Measurements from ENCODE around the gene PRKAA1. TPM values are rescaled to one million over a fixed set of nuclear protein-coding genes. Genes with fewer than 3 reads are reported as not detected.
A peak's percentile ranks its signal among the peaks of the same experiment; 100 is the strongest.
"Not testable (repeated sequence)": the region's sequence is repeated elsewhere in the genome, so short reads cannot be mapped to it uniquely, and the experiment has no call there.

Gene PRKAA1
- total and polyA plus RNA-seq, 2 donors: 43.5 to 151 TPM

DNA sequence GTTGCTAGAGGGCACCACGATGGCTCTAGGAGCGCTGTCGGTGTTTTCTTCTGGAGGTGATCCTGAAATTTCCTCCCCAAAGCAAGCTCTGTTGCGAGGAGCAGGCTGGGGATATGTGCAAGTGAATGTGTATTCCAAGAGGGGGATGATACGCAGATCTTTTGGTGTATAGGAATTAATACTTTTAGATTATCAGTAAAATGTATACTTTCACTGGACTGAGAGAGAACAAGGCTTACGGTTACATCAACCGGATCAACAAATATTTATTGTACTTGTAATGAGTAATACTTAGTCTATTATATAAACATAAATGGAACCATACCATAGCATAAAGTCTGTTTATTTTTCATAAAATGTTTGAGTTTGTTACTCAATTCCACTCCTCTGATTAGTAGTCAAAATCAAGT lies 632 bp upstream of the PRKAA1 start:
- no peak for DNase-seq (ENCODE audit: extremely low spot score)
- no peaks in the 10 kb centered on the region for H3K36me3 ChIP-seq (ENCODE audit: insufficient read depth)
- peaks cover 2% of the 10 kb centered on the region for H3K4me1 ChIP-seq (ENCODE audit: insufficient read depth)
- 2% methylated on average over 7 of the region's 7 CpGs for WGBS
- no peak overlapping the region for H3K27ac ChIP-seq (ENCODE audit: low read depth)
- H3K4me3 ChIP-seq (ENCODE audit: low read depth, low read length): peak overlapping the region; percentile 94

DNA sequence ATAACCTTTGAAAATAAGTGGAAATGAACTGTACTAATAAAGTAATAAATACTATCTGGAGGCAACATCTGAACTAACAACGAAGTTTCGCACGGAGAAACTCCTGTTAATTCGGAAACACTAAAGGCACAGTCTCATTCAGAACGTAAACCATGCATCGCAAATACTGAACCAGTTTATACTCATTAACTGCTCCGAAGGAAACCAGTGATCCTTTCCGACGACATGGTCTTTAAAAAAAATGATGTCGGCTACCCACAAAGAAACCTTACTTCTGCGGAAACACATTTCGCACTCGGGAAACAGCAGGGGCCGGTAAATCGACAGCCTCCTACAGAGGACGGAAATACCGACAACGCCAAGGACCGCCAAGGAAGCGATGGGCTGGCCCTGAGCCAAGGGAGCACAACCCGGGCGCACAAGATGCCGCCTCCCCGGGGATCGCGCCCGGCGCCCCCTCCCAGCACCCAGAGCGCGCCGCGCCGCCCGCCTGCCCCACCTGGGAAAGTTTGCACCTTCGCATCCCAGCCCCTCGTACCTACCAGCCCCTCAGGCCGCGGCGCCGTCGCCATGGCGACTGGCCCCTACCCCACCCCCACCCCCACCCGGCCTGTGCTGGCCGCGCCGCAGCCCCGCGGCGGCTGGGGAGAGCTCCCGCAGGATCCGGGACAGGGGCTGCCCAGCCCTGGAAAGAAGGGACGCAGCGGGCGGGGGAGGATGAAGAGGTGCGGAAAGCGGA lies 732 bp downstream of the PRKAA1 start:
- DNase-seq (ENCODE audit: extremely low spot score): peak; percentile 18
- under 1% methylated on average over 56 of the region's 56 CpGs for WGBS
- H3K27ac ChIP-seq (ENCODE audit: low read depth): peak overlapping the region; percentile 89
- peaks cover 2% of the 10 kb centered on the region for H3K4me1 ChIP-seq (ENCODE audit: insufficient read depth)
- peak overlapping the region; percentile 94 for H3K4me3 ChIP-seq (ENCODE audit: low read depth, low read length)
- no peaks in the 10 kb centered on the region for H3K36me3 ChIP-seq (ENCODE audit: insufficient read depth)

DNA sequence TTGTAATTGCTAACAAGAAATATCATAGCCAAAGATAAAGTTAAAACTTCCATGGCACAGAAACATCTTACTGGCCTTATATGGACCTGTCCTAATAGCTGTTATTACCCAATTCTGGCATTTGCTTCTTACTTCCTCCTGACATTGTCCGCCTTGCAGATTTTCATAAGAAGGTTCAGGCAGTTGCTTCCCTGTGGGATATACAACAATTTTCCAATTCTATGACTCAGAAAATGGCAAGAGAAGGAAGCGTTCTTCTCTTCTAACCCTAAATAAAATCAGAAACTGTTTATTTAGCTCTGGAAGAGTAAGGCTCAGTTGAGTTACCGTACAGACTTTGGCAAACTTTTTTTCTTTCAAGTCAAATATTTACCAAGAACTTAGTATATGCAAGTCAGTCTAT lies 1.7 kb downstream of the PRKAA1 start:
- no peak for DNase-seq (ENCODE audit: extremely low spot score)
- H3K4me1 ChIP-seq (ENCODE audit: insufficient read depth): peaks cover 2% of the 10 kb centered on the region

DNA sequence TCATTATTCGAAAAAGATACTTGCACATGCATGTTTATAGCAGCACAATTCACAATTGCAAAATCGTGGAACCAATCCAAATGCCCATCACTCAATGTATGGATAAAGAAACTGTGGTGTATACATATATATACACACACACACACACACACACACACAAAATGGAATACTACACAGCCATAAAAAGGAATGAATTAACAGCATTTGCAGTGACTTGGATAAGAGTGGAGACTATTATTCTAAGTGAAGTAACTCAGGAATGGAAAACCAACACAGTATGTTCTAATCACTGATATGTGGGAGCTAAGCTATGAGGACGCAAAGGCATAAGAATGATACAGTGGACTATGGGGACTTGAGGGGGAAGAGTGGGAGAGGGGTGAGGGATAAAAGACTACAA lies 3.3 kb downstream of the PRKAA1 start:
- not testable (repeated sequence) for DNase-seq (ENCODE audit: extremely low spot score); H3K27ac ChIP-seq (ENCODE audit: low read depth); H3K4me3 ChIP-seq (ENCODE audit: low read depth, low read length); H3K4me1 ChIP-seq (ENCODE audit: insufficient read depth); H3K36me3 ChIP-seq (ENCODE audit: insufficient read depth)
- 92% methylated on average over 3 of the region's 3 CpGs for WGBS

More for the DNA sequence above, 1.7 kb downstream of the PRKAA1 start:
- 21% methylated on average over 3 of the region's 3 CpGs for WGBS
- Histone ChIP-seq H3K36me3 (ENCODE audit: insufficient read depth) (no peaks in the 10 kb centered on the region), H3K27ac (ENCODE audit: low read depth) (no peak overlapping the region), H3K4me3 (ENCODE audit: low read depth, low read length) (peak overlapping the region; percentile 94)

DNA sequence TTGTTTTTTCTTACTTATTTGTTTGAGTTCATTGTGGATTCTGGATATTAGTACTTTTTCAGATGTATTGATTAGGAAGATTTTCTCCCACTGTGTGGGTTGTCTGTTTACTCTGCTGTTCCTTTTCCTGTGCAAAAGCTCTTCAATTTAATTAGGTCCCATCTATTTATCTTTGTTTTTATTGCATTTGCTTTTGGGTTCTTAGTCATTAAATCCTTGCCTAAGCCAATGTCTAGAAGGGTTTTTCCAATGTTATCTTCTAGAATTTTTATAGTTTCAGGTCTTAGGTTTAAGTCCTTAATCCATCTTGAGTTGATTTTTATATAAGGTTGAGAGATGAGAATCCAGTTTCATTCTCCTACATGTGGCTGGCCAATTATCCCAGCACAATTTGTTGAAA lies 3.8 kb downstream of the PRKAA1 start:
- H3K4me1 ChIP-seq (ENCODE audit: insufficient read depth); DNase-seq (ENCODE audit: extremely low spot score); H3K36me3 ChIP-seq (ENCODE audit: insufficient read depth); H3K4me3 ChIP-seq (ENCODE audit: low read depth, low read length); H3K27ac ChIP-seq (ENCODE audit: low read depth): not testable (repeated sequence)

DNA sequence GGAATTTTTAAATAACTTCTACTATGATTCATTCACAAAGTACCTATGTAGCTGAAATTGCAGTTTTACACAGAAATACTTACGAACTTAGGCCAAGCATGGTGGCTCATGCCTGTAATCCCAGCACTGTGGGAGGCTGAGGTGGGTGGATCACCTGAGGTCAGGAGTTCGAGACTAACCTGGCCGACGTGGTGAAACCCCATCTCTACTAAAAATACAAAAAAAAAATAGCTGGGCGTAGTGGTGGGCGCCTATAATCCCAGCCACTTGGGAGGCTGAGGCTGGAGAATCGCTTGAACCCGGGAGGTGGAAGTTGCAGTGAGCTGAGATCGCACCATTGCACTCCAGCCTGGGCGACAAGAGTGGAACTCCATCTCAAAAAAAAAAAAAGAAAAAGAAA lies 5.5 kb downstream of the PRKAA1 start:
- H3K36me3 ChIP-seq (ENCODE audit: insufficient read depth); H3K4me1 ChIP-seq (ENCODE audit: insufficient read depth); H3K27ac ChIP-seq (ENCODE audit: low read depth); H3K4me3 ChIP-seq (ENCODE audit: low read depth, low read length); DNase-seq (ENCODE audit: extremely low spot score): not testable (repeated sequence)
- 95% methylated on average over 10 of the region's 10 CpGs for WGBS

DNA sequence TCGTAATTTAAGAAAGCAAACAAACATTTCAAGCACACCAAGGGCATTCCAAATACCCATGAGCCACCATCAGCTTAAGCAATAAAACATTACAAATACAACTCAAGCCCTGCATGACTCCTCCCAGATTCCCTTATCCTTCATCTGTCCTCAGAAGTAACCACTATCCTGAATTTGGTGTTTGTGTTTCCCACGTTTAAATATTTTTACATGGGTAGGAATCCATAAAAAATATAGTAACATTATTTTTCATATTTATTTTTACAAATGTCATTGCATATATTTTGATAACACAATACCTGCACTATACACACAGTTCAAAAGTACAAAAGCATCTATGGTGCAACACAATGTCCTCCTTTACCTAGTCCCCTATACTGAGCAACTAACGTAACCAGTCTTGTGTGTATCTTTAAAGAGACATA lies 6.4 kb downstream of the PRKAA1 start:
- H3K4me3 ChIP-seq (ENCODE audit: low read depth, low read length): no peak overlapping the region
- DNase-seq (ENCODE audit: extremely low spot score): no peak
- H3K36me3 ChIP-seq (ENCODE audit: insufficient read depth): no peaks in the 10 kb centered on the region
- peak overlapping the region; percentile 23 for H3K27ac ChIP-seq (ENCODE audit: low read depth)
- H3K4me1 ChIP-seq (ENCODE audit: insufficient read depth): no peaks in the 10 kb centered on the region
- WGBS: 55% methylated on average over 3 of the region's 3 CpGs

DNA sequence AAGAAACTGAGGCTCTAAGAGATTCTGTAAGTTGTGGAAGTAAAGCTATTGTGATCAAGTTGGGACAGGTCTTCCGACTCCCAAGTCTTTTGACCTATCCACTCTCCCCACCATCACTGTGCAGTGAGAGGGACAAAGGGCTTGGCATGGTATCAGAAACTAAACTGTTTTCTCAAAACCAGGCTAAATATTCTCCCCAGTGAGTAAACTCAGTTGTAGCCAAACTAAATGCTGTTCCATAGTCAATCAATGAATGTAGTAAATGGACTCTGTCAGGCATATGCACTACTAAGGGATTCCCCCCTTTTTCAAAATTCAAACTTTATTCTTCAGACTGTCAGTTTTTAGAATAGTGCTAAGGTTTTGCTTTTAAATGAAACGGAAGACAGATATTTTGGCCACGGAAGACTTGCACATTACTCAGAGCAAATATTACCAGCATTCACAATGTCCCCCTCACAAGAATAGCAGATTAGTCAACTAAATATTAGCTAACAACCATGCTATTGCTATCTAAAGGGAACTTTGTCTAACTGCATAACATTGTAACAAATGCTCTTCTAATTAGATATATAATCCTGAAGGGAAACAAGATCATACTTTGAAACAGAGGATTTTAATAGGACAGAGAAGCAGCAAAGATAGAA lies 7.1 kb downstream of the PRKAA1 start:
- no peak for DNase-seq (ENCODE audit: extremely low spot score)
- H3K36me3 ChIP-seq (ENCODE audit: insufficient read depth): no peaks in the 10 kb centered on the region
- 66% methylated on average over 3 of the region's 3 CpGs for WGBS
- H3K4me3 ChIP-seq (ENCODE audit: low read depth, low read length): no peak overlapping the region
- H3K27ac ChIP-seq (ENCODE audit: low read depth): no peak overlapping the region
- H3K4me1 ChIP-seq (ENCODE audit: insufficient read depth): no peaks in the 10 kb centered on the region

DNA sequence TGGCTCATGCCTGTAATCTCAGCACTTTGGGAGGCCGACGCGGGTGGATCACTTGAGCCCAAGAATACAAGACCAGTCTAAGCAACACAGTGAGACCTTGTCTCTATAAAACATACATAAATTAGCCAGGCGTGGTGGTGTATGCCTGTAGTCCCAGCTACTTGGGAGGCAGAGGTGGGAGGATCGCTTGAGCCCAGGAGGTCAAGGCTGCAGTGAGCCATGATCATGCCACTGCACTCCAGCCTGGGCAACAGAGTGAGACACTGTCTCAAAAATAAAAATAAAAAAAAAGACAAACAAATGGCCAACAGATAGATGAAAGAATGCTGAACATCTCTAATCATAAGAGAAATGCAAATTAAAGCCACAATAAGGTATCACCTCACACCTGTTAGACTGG lies 9.2 kb downstream of the PRKAA1 start:
- H3K36me3 ChIP-seq (ENCODE audit: insufficient read depth); H3K4me1 ChIP-seq (ENCODE audit: insufficient read depth); H3K4me3 ChIP-seq (ENCODE audit: low read depth, low read length); H3K27ac ChIP-seq (ENCODE audit: low read depth); DNase-seq (ENCODE audit: extremely low spot score): not testable (repeated sequence)
- WGBS: 99% methylated on average over 5 of the region's 5 CpGs

DNA sequence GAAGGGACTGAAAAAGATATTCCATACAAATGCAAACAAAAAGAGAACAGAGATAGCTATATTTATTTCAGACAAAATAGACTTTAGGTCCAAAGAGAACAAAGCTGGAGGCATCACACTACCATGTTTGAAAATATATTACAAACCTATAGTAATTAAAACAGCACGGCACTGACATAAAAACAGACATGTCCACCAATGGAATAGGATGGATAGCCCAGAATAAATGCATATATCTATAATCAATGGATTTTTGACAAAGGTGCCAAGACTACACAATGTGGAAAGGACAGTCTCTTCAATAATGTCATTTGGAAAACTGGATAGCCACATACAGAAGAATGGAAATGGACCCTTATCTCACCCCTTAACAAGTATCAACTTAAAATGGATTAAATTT lies 10.2 kb downstream of the PRKAA1 start:
- 98% methylated on average over 1 of the region's 1 CpG for WGBS
- Histone ChIP-seq H3K4me3 (ENCODE audit: low read depth, low read length) (no peak overlapping the region), H3K36me3 (ENCODE audit: insufficient read depth) (no peaks in the 10 kb centered on the region), H3K4me1 (ENCODE audit: insufficient read depth) (no peaks in the 10 kb centered on the region), H3K27ac (ENCODE audit: low read depth) (no peak overlapping the region)
- no peak for DNase-seq (ENCODE audit: extremely low spot score)

DNA sequence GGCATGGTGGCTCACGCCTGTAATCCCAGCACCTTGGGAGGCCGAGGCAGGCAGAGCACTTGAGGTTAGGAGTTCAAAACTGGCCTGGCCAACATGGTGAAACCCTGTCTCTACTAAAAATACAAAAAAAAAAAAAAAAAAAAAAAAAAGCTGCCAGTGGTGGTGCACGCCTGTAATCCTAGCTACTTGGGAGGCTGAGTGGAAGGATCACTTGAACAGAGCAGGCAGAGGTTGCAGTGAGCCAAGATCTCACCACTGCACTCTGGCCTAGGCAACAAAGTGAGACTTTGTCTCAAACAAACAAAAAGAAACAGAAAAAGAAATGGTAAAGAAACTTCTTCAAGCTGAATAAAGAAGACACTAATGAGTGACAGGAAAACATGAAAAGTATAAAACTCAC lies 11.5 kb downstream of the PRKAA1 start:
- 99% methylated on average over 3 of the region's 3 CpGs for WGBS
- not testable (repeated sequence) for H3K27ac ChIP-seq (ENCODE audit: low read depth); H3K36me3 ChIP-seq (ENCODE audit: insufficient read depth); H3K4me3 ChIP-seq (ENCODE audit: low read depth, low read length); H3K4me1 ChIP-seq (ENCODE audit: insufficient read depth); DNase-seq (ENCODE audit: extremely low spot score)

DNA sequence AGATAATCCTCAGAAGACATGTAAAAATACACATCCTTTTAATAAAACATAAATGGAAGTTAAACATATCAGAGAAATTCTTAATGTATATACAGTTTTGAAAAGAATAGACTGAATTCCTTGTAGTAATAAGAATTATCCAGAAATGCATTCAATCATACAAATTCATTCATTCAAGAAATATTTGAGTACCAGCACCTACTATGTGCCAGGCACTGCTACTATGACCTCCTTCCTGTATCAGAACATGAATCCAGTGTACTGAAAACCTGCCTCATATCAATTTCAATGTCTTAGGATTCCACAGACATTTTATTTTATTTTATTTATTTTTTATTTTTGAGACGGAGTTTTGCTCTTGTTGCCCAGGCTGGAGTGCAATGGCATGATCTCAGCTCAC lies 13.3 kb downstream of the PRKAA1 start:
- DNase-seq (ENCODE audit: extremely low spot score): no peak
- Histone ChIP-seq H3K27ac (ENCODE audit: low read depth) (no peak overlapping the region), H3K4me3 (ENCODE audit: low read depth, low read length) (no peak overlapping the region), H3K36me3 (ENCODE audit: insufficient read depth) (no peaks in the 10 kb centered on the region), H3K4me1 (ENCODE audit: insufficient read depth) (no peaks in the 10 kb centered on the region)
- WGBS: 80% methylated on average over 1 of the region's 1 CpG

DNA sequence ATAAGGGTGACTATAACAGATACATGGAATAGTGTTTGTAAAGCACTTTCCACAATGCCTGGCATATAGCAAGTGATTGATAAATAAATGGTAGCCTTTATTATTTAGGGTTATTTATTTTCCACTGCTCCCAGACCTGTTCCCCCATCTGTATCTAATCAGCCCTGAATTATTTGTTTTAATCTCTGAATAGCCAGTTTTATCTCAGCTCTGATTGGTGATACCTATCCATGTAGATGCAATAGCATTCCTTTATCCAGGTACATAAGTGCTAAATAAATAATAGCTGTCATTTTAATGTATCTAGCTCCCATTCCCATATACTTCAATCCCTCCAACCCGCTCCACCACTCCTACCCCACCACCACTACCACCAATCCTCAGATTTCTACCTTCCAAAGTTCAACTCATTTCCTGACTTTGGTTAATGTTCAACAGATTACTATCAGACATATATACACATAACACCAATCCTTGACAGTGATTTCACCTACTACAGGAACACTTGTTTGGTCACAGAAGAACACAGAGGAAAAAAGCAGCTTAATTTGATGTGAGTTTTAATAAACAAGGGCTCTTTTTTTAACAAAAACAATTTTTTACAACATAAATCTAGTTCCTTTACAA lies 14.0 kb downstream of the PRKAA1 start:
- no peak for DNase-seq (ENCODE audit: extremely low spot score)

DNA sequence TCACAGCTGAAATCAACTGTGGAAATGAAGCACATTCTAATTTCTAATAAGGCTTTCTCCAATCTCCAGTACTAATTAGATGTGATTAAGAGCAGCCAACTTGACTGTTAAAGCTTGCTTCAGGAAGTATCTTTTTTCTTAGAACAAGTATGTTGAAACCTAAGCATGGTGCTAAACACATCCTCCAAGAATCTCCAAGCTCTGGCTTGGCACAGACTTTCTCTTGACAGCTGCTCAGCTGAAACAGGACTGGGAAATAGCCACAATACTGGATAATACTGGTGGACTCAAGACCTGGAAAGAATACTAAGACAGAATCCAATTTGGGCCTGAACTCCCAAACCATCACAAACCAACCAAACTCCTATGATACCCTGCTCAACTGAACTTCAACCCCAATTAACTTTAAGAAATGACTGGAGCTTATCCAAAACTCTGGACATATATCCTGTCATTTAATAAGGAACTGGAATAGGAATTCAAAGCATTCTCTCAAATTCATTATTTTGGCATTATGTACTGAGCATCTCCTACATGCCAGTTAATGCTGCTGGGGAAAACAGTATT lies 16.2 kb downstream of the PRKAA1 start:
- H3K4me1 ChIP-seq (ENCODE audit: insufficient read depth): no peaks in the 10 kb centered on the region
- H3K27ac ChIP-seq (ENCODE audit: low read depth): no peak overlapping the region
- H3K36me3 ChIP-seq (ENCODE audit: insufficient read depth): no peaks in the 10 kb centered on the region
- H3K4me3 ChIP-seq (ENCODE audit: low read depth, low read length): no peak overlapping the region
- DNase-seq (ENCODE audit: extremely low spot score): no peak

More for the DNA sequence above, 14.0 kb downstream of the PRKAA1 start:
- no peak overlapping the region for H3K27ac ChIP-seq (ENCODE audit: low read depth)
- H3K4me3 ChIP-seq (ENCODE audit: low read depth, low read length): no peak overlapping the region
- no peaks in the 10 kb centered on the region for H3K4me1 ChIP-seq (ENCODE audit: insufficient read depth)
- WGBS: 100% methylated on average over 1 of the region's 1 CpG
- H3K36me3 ChIP-seq (ENCODE audit: insufficient read depth): no peaks in the 10 kb centered on the region
